H9 (cell line): Measurements from ENCODE around the gene ETFRF1. TPM values are rescaled to one million over a fixed set of nuclear protein-coding genes. Genes with fewer than 3 reads are reported as not detected.

Source experiments
- DNase-seq: peaks from one replicate; pipeline ENCODE4 v3.0.0-alpha.2; 2017
- H2AFZ ChIP-seq: one replicate; pipeline ENCODE4 v1.6.1; 2013; ENCODE audit warnings: mild to moderate bottlenecking, low read length, control low read depth, moderate library complexity
- H2AK5ac ChIP-seq: 2 replicates; pipeline ENCODE4 v1.6.1; 2013; ENCODE audit warnings: low read length, control low read depth, mixed read lengths; ENCODE audit not compliant: insufficient read length
- H2BK120ac ChIP-seq: one replicate; pipeline ENCODE4 v1.6.1; 2013; ENCODE audit warnings: low read depth, mild to moderate bottlenecking, low read length, control low read depth, inconsistent platforms; ENCODE audit not compliant: poor library complexity, severe bottlenecking
- H2BK12ac ChIP-seq: 2 replicates; pipeline ENCODE4 v1.6.1; 2013; ENCODE audit warnings: low read length, control low read depth, mixed read lengths, low read depth; ENCODE audit not compliant: insufficient read length
- H2BK15ac ChIP-seq: 2 replicates; pipeline ENCODE4 v1.6.1; 2013; ENCODE audit warnings: low read depth, low read length, control low read depth
- H2BK20ac ChIP-seq: one replicate; pipeline ENCODE4 v1.6.1; 2013; ENCODE audit warnings: low read depth, mild to moderate bottlenecking, low read length, control low read depth, inconsistent platforms; ENCODE audit not compliant: poor library complexity, severe bottlenecking
- H2BK5ac ChIP-seq: 2 replicates; pipeline ENCODE4 v1.6.1; 2013; ENCODE audit warnings: low read length, control low read depth, mixed read lengths; ENCODE audit not compliant: insufficient read length
- H3K14ac ChIP-seq: 2 replicates; pipeline ENCODE4 v1.6.1; 2013; ENCODE audit warnings: low read length, control low read depth; ENCODE audit not compliant: insufficient read depth
- H3K18ac ChIP-seq: 2 replicates; pipeline ENCODE4 v1.6.1; 2013; ENCODE audit warnings: low read depth, mild to moderate bottlenecking, mixed read lengths, low read length, control low read depth; ENCODE audit not compliant: insufficient read length
- H3K23ac ChIP-seq: 2 replicates; pipeline ENCODE4 v1.6.1; 2013; ENCODE audit warnings: low read length, control low read depth, mixed read lengths, low read depth; ENCODE audit not compliant: insufficient read length
- H3K23me2 ChIP-seq: 2 replicates; pipeline ENCODE4 v1.6.1; 2013; ENCODE audit warnings: low read depth, mild to moderate bottlenecking, mixed read lengths, low read length, control low read depth; ENCODE audit not compliant: insufficient read length, poor library complexity, severe bottlenecking
- H3K27ac ChIP-seq: 2 replicates; pipeline ENCODE4 v1.5.1; 2013; ENCODE audit warnings: low read length, control low read depth, mixed read lengths, low read depth; ENCODE audit not compliant: insufficient read length
- H3K27me3 ChIP-seq: 2 replicates; pipeline ENCODE4 v1.6.1; 2013; ENCODE audit warnings: low read length, control low read depth, inconsistent platforms; ENCODE audit not compliant: insufficient read depth
- H3K4ac ChIP-seq: 2 replicates; pipeline ENCODE4 v1.6.1; 2013; ENCODE audit warnings: low read depth, mild to moderate bottlenecking, control low read depth, inconsistent platforms, low read length, moderate library complexity
- H3K4me1 ChIP-seq: 2 replicates; pipeline ENCODE4 v1.6.1; 2013; ENCODE audit warnings: low read length, control low read depth, inconsistent platforms; ENCODE audit not compliant: insufficient read depth
- H3K4me2 ChIP-seq: 2 replicates; pipeline ENCODE4 v1.6.1; 2013; ENCODE audit warnings: low read length, control low read depth, mixed read lengths; ENCODE audit not compliant: insufficient read length, insufficient read depth
- H3K56ac ChIP-seq: 2 replicates; pipeline ENCODE4 v1.6.1; 2013; ENCODE audit warnings: low read depth, mild to moderate bottlenecking, mixed read lengths, low read length, control low read depth; ENCODE audit not compliant: insufficient read length
- H3K79me1 ChIP-seq: 2 replicates; pipeline ENCODE4 v1.6.1; 2013; ENCODE audit warnings: low read depth, mild to moderate bottlenecking, moderate library complexity, low read length, control low read depth, inconsistent platforms; ENCODE audit not compliant: insufficient read depth, poor library complexity, severe bottlenecking
- H3K79me2 ChIP-seq: 2 replicates; pipeline ENCODE4 v1.6.1; 2013; ENCODE audit warnings: low read length, control low read depth, inconsistent platforms; ENCODE audit not compliant: insufficient read depth
- H3K9ac ChIP-seq: 2 replicates; pipeline ENCODE4 v1.6.1; 2013; ENCODE audit warnings: low read length, control low read depth, mixed read lengths; ENCODE audit not compliant: insufficient read length; ENCODE audit errors: extremely low read depth
- H3K9me3 ChIP-seq: one replicate; pipeline ENCODE4 v1.6.1; 2013; ENCODE audit warnings: low read depth, low read length, inconsistent platforms; ENCODE audit not compliant: control insufficient read depth
- H3T11ph ChIP-seq: one replicate; pipeline ENCODE4 v1.6.1; 2013; ENCODE audit warnings: mild to moderate bottlenecking, low read length, control low read depth, inconsistent platforms
- H4K20me1 ChIP-seq: one replicate; pipeline ENCODE4 v1.6.1; 2013; ENCODE audit not compliant: control insufficient read depth, insufficient read length, insufficient read depth
- H4K5ac ChIP-seq: 2 replicates; pipeline ENCODE4 v1.6.1; 2013; ENCODE audit warnings: low read depth, mild to moderate bottlenecking, mixed read lengths, low read length, control low read depth; ENCODE audit not compliant: insufficient read length
- H4K8ac ChIP-seq: replicated peaks from 2 replicates; pipeline ENCODE4 v1.6.1; 2013; ENCODE audit warnings: low read length, control low read depth, mixed read lengths, low read depth; ENCODE audit not compliant: insufficient read length
- H4K91ac ChIP-seq: 2 replicates; pipeline ENCODE4 v1.6.1; 2013; ENCODE audit warnings: low read depth, mild to moderate bottlenecking, moderate library complexity, mixed read lengths, low read length, control low read depth; ENCODE audit not compliant: insufficient read length
- H3K27ac Mint-ChIP-seq, 3 experiments: 2 replicates in 2 of 3; 3 replicates in 1 of 3; pipeline ENCODE4 v1.8.0; 2020 to 2021; ENCODE audit warnings: mixed read lengths in 3 of 3, mild to moderate bottlenecking in 1 of 3, moderate library complexity in 1 of 3
- H3K27me3 Mint-ChIP-seq: 2 replicates; pipeline ENCODE4 v1.8.0; 2021; ENCODE audit warnings: low read depth, mild to moderate bottlenecking, moderate library complexity, mixed read lengths
- H3K36me3 Mint-ChIP-seq, 3 experiments: 2 replicates in 2 of 3; 3 replicates in 1 of 3; pipeline ENCODE4 v1.8.0; 2020 to 2021; ENCODE audit warnings: low read depth in 3 of 3, mixed read lengths in 3 of 3; ENCODE audit not compliant: insufficient read depth in 1 of 3
- H3K4me1 Mint-ChIP-seq, 2 experiments: 2 replicates each; pipeline ENCODE4 v1.8.0; 2020; ENCODE audit warnings: mixed read lengths in 2 of 2
- H3K4me3 Mint-ChIP-seq, 2 experiments: 2 replicates in 1 of 2; 3 replicates in 1 of 2; pipeline ENCODE4 v1.8.0; 2020 to 2021; ENCODE audit warnings: mild to moderate bottlenecking in 2 of 2, mixed read lengths in 2 of 2, moderate library complexity in 1 of 2
- H3K9me3 Mint-ChIP-seq, 2 experiments: 2 replicates in 1 of 2; 3 replicates in 1 of 2; pipeline ENCODE4 v1.8.0; 2020; ENCODE audit warnings: mild to moderate bottlenecking in 2 of 2, mixed read lengths in 2 of 2, moderate library complexity in 1 of 2
- WGBS: extraction: QIAGEN DNeasy Blood & Tissue Kit; methylation state at CpG from one replicate; pipeline ENCODE4 v1.1.7; 2013; ENCODE audit warnings: missing lambda C conversion rate, low lambda C conversion rate, mixed read lengths; ENCODE audit not compliant: insufficient read length; ENCODE audit errors: extremely low coverage; 5-methylcytosine and 5-hydroxymethylcytosine counted together
- total RNA-seq: library from RNA; stranded (reverse); gene quantifications from 2 replicates; pipeline ENCODE4 v1.2.1, GENCODE V29; 2021
- TF ChIP-seq, protein P1 (sequence below): fragments of 200-600 bp; sonication (generic); conservative IDR thresholded peaks from 3 replicates; pipeline ENCODE4 v1.8.0; 2021; ENCODE audit warnings: antibody characterized with exemption, mild to moderate bottlenecking

ETFRF1 gene
- total RNA-seq, 1 experiment from 2014 or later, result 7.6 TPM

DNA sequence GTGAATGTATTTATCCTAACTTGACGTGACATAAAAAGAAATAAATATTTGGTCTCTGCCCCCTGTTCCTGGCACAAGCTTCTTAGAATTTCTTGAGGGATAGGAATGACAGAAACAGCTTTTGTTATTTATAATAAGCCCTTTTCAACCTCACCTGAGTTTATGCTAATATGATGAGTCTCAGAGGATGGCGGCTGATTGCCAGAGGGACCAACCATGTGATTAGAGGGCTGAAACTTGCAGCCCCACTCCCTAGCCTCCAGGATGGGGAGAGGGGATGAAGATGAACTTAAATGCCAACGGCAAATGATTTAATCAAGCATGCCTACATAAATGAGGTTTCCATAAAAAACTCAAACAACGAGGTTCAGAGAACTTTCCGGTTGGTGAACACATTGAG lies 43.0 kb upstream of the ETFRF1 start:
- Histone ChIP-seq H2BK5ac (no peak overlapping the region), H2BK20ac (no peak overlapping the region), H4K20me1 (no peaks in the 10 kb centered on the region), H4K5ac (no peak overlapping the region), H3K79me2 (no peaks in the 10 kb centered on the region), H2BK120ac (no peak overlapping the region), H3K27ac (no peak overlapping the region), H2AK5ac (no peak overlapping the region), H3K4ac (no peak overlapping the region), H3K27me3 (no peaks in the 10 kb centered on the region), H3K79me1 (no peaks in the 10 kb centered on the region), H4K91ac (no peak overlapping the region), H3T11ph (no peak overlapping the region), H3K4me1 (peaks cover 11% of the 10 kb centered on the region), H3K9ac (no peak overlapping the region), H3K23me2 (no peaks in the 10 kb centered on the region), H4K8ac (no peak overlapping the region), H3K56ac (no peak overlapping the region), H2AFZ (no peak overlapping the region), H3K23ac (no peak overlapping the region), H3K18ac (no peak overlapping the region), H2BK12ac (no peak overlapping the region), H3K9me3 (no peaks in the 10 kb centered on the region), H3K4me2 (no peak overlapping the region), H3K14ac (no peak overlapping the region), H2BK15ac (no peak overlapping the region)
- WGBS, result no CpG with 5 or more reads among the region's 5 CpGs
- peaks cover 17% of the 10 kb centered on the region in 2 experiments for H3K4me1 Mint-ChIP-seq
- H3K27me3 Mint-ChIP-seq, result no peaks in the 10 kb centered on the region; the same call in 1 of the 2 replicates
- no peak overlapping the region for H3K27ac Mint-ChIP-seq
- H3K36me3 Mint-ChIP-seq, result no peaks in the 10 kb centered on the region; a peak in 1 of 7 replicates
- H3K4me3 Mint-ChIP-seq, result no peak overlapping the region
- TF ChIP-seq, protein P1, sequence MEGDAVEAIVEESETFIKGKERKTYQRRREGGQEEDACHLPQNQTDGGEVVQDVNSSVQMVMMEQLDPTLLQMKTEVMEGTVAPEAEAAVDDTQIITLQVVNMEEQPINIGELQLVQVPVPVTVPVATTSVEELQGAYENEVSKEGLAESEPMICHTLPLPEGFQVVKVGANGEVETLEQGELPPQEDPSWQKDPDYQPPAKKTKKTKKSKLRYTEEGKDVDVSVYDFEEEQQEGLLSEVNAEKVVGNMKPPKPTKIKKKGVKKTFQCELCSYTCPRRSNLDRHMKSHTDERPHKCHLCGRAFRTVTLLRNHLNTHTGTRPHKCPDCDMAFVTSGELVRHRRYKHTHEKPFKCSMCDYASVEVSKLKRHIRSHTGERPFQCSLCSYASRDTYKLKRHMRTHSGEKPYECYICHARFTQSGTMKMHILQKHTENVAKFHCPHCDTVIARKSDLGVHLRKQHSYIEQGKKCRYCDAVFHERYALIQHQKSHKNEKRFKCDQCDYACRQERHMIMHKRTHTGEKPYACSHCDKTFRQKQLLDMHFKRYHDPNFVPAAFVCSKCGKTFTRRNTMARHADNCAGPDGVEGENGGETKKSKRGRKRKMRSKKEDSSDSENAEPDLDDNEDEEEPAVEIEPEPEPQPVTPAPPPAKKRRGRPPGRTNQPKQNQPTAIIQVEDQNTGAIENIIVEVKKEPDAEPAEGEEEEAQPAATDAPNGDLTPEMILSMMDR, result no peak
- no peak for DNase-seq
- no peaks in the 10 kb centered on the region for H3K9me3 Mint-ChIP-seq
